HL-60/S4 treated with retinoic acid at 250 ng/mL for 4 days and 3 days (cell line): ENCODE measurements around the gene SDK2.

Experiments
- in situ Hi-C: fragments of 300-500 bp; cut with MboI; formaldehyde crosslinking; loops from 2 replicates; pipeline ENCODE4 v1.7.0; 2022; ENCODE audit warnings: low sequenced_read_pairs

Gene SDK2

DNA sequence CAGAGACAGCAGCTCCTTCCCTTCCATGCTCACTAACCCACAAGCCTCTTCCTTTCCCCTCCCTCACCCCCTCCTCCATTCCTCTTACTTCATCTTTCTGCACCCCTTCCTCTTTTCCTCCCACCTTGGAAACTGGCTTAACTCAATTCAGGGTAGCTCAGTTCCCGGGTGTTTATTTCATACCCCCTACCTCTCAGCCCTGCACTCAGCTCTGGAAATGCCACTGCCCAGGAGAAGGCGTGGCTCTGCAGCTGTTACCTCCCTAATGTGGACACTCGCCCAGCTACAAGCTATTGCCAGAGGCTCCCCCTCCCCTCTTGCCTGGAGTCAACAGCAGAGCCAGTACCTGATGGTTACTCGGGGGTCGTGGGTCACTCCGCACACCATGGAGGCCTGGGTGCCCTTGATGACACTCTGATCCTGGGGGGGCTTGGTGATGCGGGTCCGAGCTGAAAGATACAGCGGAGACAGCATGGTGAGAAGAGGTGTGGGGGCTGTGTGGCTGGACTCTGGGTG is 214.0 kb downstream of the SDK2 start:
- in situ Hi-C loops = no loop called here

GRCh38 chr17:73429440-73430164 is 214.6 kb downstream of the SDK2 start:
- in situ Hi-C loops = no loop called here

DNA sequence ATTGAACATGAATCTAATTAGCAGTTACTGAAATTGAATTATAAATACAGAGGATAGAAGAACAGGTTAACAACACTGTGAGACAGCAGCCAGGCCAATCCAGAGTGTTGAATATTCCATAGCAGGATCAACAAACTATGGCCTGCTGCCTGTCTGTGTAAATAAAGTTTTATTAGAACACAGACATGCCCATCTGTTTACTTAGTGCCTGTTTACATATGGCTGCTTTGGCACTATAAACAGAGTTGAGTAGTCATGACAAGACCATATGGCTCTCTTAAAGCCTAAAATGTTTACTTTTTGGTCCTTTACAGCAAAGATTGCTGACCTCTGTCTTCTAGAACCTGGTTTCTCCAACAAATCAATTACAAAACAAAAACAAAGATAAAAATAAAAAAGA is 217.0 kb downstream of the SDK2 start:
- in situ Hi-C loops = no loop called here

- in situ Hi-C loops = no loop called here
Observed at GRCh38 chr17:73424571-73424970, 219.7 kb downstream of the SDK2 start.

DNA sequence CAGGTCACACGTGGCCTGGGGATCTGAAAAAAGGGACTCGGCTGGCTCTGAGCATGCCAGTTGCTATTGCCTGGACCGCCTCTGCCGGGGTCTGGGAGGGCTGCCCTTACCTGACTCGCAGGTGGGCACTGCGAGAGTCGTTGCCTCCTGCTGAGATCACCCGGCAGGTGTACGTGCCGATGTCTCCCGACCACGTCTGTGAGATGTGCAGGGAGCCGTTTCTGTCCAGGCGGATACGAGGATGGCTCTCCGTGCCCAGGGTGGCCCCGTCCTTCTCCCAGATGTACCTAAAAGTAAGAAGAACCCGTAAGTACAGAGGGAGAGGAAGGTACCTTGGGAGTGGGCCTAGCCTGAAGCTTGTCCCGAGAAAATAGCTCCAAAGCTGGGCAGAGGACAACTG is 220.4 kb downstream of the SDK2 start:
- in situ Hi-C loops = no loop called here

DNA sequence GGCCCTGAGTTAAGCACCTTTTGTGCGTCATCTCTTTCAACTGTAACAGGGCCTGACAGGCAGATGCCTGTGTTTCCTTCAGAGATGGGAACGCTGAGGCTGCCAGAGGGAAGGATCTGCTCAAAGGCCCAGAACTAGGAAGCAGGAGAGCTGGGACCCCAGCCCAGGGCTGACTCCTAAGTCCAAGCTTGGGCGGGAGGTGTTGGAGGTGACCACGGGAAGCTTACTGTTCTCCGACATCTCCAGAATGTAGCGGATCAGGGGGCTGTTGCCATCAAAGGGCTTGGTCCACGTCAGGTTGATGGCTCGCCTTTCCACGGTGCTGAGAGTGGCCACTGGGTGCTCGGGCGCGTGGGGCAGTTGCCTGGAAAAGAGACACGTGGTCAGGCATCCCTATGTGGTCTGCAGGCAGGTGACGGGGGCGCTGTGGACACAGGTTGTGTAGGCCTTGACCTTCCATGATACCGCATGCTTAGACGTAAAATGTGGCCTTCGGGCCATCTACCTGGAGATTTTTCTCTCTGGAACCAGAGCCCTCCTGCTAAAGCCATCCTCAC is 221.0 kb downstream of the SDK2 start:
- in situ Hi-C loops = no loop called here

GRCh38 chr17:73422121-73422520 is 222.1 kb downstream of the SDK2 start:
- in situ Hi-C loops = no loop called here

DNA sequence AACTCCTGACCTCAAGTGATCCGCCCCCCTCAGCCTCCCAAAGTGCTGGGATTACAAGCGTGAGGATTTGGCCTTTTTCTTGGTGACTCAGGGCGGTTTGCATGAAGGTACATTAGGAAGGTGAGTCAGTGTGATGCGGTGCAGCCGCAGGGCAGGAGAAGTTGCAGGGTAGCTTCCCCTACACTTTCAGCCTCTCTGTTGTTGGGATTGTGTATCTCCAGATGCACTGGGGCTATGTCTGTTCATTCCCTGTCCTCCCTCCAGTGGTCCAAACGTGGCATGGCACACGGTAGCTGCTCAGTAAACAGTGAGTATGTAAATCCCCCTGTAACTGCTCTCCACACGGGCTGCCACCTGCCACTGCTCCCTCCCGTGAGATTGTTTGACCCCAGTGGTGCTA is 223.3 kb downstream of the SDK2 start:
- in situ Hi-C loops = no loop called here

- in situ Hi-C loops = no loop called here
Observed at GRCh38 chr17:73419881-73420280, 224.4 kb downstream of the SDK2 start.

GRCh38 chr17:73419051-73419450 is 225.2 kb downstream of the SDK2 start:
- in situ Hi-C loops = no loop called here

GRCh38 chr17:73415782-73416181 is 228.5 kb downstream of the SDK2 start:
- in situ Hi-C loops = no loop called here

- in situ Hi-C loops = no loop called here
Observed at GRCh38 chr17:73414171-73414955, 229.9 kb downstream of the SDK2 start.

DNA sequence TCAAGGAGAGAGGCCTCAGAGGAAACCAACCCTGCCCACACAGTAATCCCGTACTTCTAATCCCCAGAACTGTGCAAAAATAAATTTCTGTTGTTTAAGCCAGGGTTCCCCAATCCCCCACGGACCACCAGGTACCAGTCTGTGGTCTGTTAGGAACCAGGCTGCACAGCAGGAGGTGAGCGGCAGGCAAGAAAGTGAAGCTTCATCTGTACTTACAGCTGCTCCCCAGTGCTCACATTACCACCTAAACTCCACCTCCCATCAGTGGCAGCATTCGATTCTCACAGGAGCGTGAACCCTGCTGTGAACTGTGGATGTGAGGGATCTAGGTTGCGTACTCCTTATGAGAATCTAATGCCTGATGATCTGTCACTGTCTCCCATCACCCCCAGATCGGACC is 231.3 kb downstream of the SDK2 start:
- in situ Hi-C loops = no loop called here

GRCh38 chr17:73411313-73411747 is 232.9 kb downstream of the SDK2 start:
- in situ Hi-C loops = no loop called here

DNA sequence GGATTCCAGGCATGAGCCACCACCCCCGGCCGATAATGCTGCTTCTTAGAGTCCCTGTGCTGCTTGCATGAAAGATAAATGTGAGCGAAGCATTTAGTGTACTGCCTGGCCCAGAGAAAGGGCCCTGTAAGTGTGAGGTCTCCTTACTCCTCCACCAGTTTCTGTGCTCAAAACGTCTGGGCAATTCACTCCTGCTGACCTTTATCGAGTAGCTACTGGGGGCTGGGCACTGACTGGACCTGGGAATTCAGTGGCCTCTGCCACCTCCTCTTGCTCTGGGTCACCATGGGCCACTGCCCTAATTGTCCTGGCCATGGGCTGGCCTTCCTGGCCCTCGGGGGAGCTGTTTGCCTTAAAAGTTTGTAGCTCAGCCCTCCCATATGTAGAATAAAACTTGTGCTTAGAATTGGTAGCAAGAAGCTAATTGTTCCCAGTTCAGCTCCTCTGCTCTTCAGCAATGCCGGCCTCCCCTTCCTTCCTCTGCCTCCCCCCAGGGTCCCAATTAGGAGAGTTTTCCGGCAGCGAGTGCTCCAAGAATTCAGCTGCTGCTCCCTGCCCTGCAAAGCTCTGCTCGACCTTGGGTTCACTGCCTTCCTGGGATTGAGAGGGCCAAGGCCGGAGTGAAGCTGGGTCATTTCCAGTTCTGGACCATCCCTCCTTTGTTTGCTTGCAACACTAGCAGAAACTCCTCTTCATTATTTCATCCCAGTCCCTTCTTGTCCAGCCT is 233.5 kb downstream of the SDK2 start:
- in situ Hi-C loops = no loop called here

- in situ Hi-C loops = no loop called here
Observed at GRCh38 chr17:73404246-73404645, 240.0 kb downstream of the SDK2 start.

DNA sequence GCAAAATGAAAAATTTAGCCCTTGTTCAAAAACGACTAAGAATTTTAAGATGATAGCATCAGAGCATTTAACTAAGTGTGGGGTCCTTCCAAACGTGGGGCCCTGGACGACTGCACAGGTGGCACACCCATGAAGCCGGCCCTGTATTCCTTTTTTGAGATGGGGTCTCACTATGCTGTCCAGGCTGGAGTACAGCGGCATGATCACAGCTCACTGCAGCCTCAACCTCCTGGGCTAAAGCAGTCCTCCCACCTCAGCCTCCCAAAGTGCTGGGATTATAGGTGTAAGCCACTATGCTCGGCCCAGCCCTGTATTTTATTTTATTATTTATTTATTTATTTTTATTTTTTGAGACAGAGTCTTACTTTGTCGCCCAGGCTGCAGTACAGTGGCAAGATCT is 241.8 kb downstream of the SDK2 start:
- in situ Hi-C loops = no loop called here

DNA sequence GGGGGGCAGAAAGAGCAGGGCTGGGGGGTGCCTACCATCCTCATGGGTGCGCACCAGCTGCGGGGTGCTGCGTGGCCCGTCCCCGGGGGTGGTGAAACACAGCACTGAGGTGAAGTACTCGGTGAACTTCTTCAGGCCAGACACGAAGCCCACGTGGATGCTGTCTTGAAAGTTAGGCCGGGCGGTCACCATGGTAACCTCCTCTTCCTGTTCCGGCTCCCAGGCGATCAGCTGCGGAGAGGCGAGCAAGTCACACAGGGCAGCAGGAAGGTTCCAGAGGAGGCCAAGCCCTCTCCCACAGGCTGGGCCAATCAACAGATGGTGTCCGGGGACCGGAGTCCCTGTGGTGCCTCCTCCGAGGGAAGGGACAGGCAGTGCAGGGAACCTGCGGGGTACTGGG is 242.3 kb downstream of the SDK2 start:
- in situ Hi-C loops = no loop called here

- in situ Hi-C loops = no loop called here
Observed at GRCh38 chr17:73400915-73401545, 243.2 kb downstream of the SDK2 start.

GRCh38 chr17:73399056-73399455 is 245.2 kb downstream of the SDK2 start:
- in situ Hi-C loops = no loop called here
